ENCODE results near the gene ODC1.
"Not testable (repeated sequence)": the region's sequence is repeated elsewhere in the genome, so short reads cannot be mapped to it uniquely, and the experiment has no call there.

ODC1 gene

GRCh38 chr2:10471955-10472354, 23.8 kb upstream of the ODC1 start:
- no peaks in the 10 kb centered on the region for H3K9me3 Mint-ChIP-seq
- H3K4me3 Mint-ChIP-seq = no peak overlapping the region
- H3K36me3 Mint-ChIP-seq (ENCODE audit: low read depth) = no peaks in the 10 kb centered on the region
- no peaks in the 10 kb centered on the region for H3K4me1 Mint-ChIP-seq (ENCODE audit: low read depth)
- H3K27ac Mint-ChIP-seq = no peak overlapping the region
- H3K27me3 Mint-ChIP-seq = no peaks in the 10 kb centered on the region
- intact Hi-C loops (cut with micrococcal nuclease) = no loop called here

GRCh38 chr2:10471046-10471571, 23.0 kb upstream of the ODC1 start:
- Mint-ChIP-seq H3K4me1 (ENCODE audit: low read depth) (no peaks in the 10 kb centered on the region), H3K27ac (no peak overlapping the region), H3K9me3 (no peaks in the 10 kb centered on the region), H3K4me3 (no peak overlapping the region), H3K36me3 (ENCODE audit: low read depth) (no peaks in the 10 kb centered on the region), H3K27me3 (no peaks in the 10 kb centered on the region)
- intact Hi-C loops (cut with micrococcal nuclease) = no loop called here

- Mint-ChIP-seq H3K4me3 (no peak overlapping the region), H3K27me3 (no peaks in the 10 kb centered on the region), H3K9me3 (no peaks in the 10 kb centered on the region)
These were observed 22.0 kb upstream of the ODC1 start for GRCh38 chr2:10469955-10470608.

GRCh38 chr2:10469301-10469700, 21.2 kb upstream of the ODC1 start:
- no peaks in the 10 kb centered on the region for H3K36me3 Mint-ChIP-seq (ENCODE audit: low read depth)
- no peaks in the 10 kb centered on the region for H3K27me3 Mint-ChIP-seq
- no peaks in the 10 kb centered on the region for H3K4me1 Mint-ChIP-seq (ENCODE audit: low read depth)
- H3K9me3 Mint-ChIP-seq = no peaks in the 10 kb centered on the region
- H3K27ac Mint-ChIP-seq = no peak overlapping the region
- intact Hi-C loops (cut with micrococcal nuclease) = no loop called here
- no peak overlapping the region for H3K4me3 Mint-ChIP-seq

More at GRCh38 chr2:10469955-10470608, 22.0 kb upstream of the ODC1 start:
- Mint-ChIP-seq H3K4me1 (ENCODE audit: low read depth) (no peaks in the 10 kb centered on the region), H3K36me3 (ENCODE audit: low read depth) (no peaks in the 10 kb centered on the region), H3K27ac (no peak overlapping the region)
- intact Hi-C loops (cut with micrococcal nuclease) = no loop called here

GRCh38 chr2:10467401-10467800, 19.3 kb upstream of the ODC1 start:
- H3K27ac Mint-ChIP-seq = no peak overlapping the region
- intact Hi-C loops (cut with micrococcal nuclease) = no loop called here
- H3K4me1 Mint-ChIP-seq (ENCODE audit: low read depth) = no peaks in the 10 kb centered on the region
- no peaks in the 10 kb centered on the region for H3K27me3 Mint-ChIP-seq
- H3K4me3 Mint-ChIP-seq = no peak overlapping the region
- no peaks in the 10 kb centered on the region for H3K36me3 Mint-ChIP-seq (ENCODE audit: low read depth)
- H3K9me3 Mint-ChIP-seq = no peaks in the 10 kb centered on the region

DNA sequence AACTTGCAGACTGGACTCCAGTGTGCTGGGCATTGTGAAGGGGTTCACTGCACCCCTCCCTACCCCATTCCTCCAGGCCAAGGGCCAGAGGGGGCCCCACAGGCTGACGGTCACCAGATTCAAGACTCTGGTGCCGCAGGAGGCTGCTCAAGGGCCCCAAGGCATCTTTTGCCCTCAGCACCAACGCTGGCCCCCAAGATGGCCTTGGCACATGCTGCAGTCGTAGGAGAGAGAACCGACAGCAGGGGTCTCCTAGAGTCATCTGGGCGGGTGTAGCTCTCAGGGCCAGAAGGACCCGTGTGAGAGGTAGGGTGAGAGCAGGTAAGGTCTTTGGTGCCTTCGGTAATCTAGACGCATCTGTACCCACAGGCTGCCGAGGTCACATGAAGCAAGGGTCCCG, 18.7 kb upstream of the ODC1 start:
- Mint-ChIP-seq H3K4me1 (ENCODE audit: low read depth) (no peaks in the 10 kb centered on the region), H3K9me3 (no peaks in the 10 kb centered on the region), H3K36me3 (ENCODE audit: low read depth) (no peaks in the 10 kb centered on the region), H3K27ac (no peak overlapping the region), H3K27me3 (peaks cover under 1% of the 10 kb centered on the region), H3K4me3 (no peak overlapping the region)
- intact Hi-C loops (cut with micrococcal nuclease) = no loop called here

DNA sequence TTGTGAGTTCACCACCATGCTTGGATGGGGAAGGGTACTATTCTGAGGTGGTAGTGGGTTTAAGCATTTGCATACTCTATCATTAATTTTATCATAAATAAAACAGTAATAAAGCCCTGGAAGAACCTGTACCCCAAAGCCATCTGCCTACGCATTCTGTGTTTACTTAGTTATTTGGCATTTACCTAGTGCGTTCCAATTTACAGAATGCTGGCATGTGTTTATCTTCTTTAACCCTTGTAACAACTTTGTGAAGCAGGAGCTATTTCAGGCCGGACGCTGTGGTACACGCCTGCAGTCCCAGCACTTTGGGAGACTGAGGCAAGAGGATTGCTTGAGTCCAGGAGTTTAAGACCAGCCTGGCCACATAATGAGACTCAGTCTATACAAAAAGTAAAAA, 17.8 kb upstream of the ODC1 start:
- no peaks in the 10 kb centered on the region for H3K4me1 Mint-ChIP-seq (ENCODE audit: low read depth)

DNA sequence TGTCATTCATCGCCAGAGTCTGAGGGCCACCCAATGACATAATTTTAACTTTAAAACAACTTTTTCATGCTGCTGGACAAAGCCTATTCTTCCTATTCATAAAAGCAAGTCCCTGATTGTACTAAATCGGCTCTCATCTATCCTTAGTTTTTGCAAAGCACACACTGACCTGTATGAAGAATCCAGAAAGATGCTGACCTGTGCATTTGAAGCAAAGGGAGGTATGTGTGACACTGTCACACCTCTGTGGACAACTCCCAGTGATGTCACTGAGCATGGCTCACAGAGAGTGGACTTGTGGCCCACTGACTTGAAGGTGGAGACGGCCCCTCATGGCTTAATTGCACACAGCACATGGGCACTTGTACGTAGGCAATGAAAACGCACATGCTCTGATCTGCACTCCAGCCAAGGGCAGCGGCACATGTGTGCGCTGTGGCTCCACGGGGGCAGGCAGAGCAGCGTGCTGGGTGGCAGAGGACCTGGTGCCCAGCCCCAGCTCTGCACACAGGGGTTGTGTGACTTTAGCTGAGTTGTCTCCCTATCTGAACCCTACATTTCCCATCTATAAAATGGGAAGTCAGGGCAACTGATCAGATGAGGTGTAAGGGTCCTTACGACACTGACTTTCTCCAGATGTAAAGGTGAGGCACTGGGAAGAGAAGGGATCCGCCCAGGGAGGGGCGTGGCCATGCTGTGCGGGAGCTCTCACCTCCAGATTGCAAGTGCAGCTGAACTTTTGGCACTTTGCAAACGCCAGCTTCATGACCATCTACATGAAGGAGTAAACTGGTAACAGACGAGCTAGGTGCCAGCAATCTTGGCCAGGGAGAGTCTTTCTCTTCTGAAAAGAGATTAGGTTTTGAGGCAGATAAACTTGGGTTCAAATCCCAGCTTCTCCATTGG, 14.3 kb upstream of the ODC1 start:
- intact Hi-C loops (cut with micrococcal nuclease) = no loop called here
- Mint-ChIP-seq H3K4me3 (no peak overlapping the region), H3K27ac (no peak overlapping the region), H3K36me3 (ENCODE audit: low read depth) (no peaks in the 10 kb centered on the region), H3K4me1 (ENCODE audit: low read depth) (no peaks in the 10 kb centered on the region), H3K9me3 (no peaks in the 10 kb centered on the region), H3K27me3 (peaks cover 24% of the 10 kb centered on the region)

More for the DNA sequence above, 17.8 kb upstream of the ODC1 start:
- Mint-ChIP-seq H3K27me3 (peaks cover 4% of the 10 kb centered on the region), H3K27ac (no peak overlapping the region), H3K36me3 (ENCODE audit: low read depth) (no peaks in the 10 kb centered on the region), H3K4me3 (no peak overlapping the region), H3K9me3 (no peaks in the 10 kb centered on the region)
- intact Hi-C loops (cut with micrococcal nuclease) = no loop called here

DNA sequence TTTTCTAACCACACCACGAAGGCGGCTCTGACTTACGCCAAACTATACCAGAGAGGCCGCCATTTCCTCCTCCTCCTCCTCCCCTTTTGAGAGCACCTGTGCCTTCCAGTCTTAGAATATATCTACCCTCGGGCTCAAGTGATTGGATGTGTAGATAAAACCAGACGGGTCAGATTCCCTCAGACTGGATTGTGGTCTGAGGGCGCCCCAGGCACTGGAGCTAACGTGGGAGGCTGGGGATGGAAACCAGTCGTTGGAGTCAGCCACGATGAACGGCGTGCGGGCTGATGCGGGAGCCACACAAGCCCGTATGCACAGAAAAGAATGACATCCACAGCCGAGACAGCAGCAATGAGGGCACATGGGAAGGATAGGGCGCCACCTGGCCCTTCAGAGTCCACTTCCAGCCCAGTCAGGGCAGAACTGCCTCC, 12.3 kb upstream of the ODC1 start:
- no peaks in the 10 kb centered on the region for H3K9me3 Mint-ChIP-seq
- H3K4me1 Mint-ChIP-seq (ENCODE audit: low read depth) = no peaks in the 10 kb centered on the region
- H3K27me3 Mint-ChIP-seq = peaks cover 26% of the 10 kb centered on the region
- H3K27ac Mint-ChIP-seq = no peak overlapping the region
- no peaks in the 10 kb centered on the region for H3K36me3 Mint-ChIP-seq (ENCODE audit: low read depth)
- H3K4me3 Mint-ChIP-seq = no peak overlapping the region
- intact Hi-C loops (cut with micrococcal nuclease) = no loop called here

DNA sequence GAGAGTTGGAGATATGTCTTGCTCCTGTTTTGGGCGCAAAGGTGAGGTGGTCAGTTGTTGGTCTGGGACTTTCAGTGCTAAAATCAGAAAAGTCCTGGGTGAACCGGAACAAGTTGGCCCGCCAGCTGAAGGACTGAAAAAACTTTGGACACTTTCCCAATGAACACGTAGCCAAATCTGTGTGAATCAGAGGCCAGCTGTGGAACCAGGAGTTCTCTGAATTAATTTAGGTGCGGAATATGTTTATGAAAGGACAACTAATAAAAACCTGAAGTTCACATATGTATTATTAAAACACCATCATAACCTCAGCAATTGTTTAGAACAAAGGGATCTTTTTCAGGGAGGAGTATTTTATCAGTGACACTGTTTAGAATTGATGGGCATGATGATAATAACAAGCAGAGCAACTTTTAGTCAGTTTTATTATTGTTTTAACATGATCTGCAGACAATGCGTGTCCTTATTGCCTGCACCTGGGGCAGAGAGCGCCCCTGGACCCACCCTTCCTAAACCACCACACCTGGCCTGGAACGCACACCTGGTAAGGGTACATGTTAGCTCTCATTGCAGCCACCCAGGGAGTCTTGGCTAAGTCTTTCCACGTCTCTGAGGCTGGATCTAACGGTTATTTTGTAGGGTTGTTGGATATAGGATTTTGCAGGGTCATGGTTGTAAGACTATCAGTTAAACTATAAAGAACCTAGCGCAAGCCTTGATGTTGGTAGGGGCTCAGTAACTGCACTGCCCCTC, 9.9 kb upstream of the ODC1 start:
- Mint-ChIP-seq H3K36me3 (ENCODE audit: low read depth) (no peaks in the 10 kb centered on the region), H3K27ac (no peak overlapping the region), H3K9me3 (no peaks in the 10 kb centered on the region), H3K27me3 (peaks cover 26% of the 10 kb centered on the region), H3K4me3 (no peak overlapping the region), H3K4me1 (ENCODE audit: low read depth) (no peaks in the 10 kb centered on the region)
- intact Hi-C loops (cut with micrococcal nuclease) = no loop called here

DNA sequence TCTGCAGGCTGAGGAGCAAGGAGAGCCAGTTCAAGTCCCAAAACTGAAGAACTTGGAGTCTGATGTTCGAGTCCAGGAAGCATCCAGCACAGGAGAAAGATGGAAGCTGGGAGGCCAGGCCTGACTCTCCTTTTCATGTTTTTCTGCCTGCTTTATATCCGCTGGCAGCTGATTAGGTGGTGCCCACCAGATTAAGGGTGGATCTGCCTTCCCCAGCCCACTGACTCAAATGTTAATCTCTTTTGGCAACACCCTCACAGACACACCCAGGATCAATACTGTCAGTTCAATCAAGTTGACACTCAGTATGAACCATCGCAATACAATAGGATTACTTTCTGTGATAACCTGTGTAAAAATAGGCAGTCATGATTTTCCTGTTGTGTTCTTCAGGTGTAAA, 9.1 kb upstream of the ODC1 start:
- peaks cover 26% of the 10 kb centered on the region for H3K27me3 Mint-ChIP-seq
- H3K4me3 Mint-ChIP-seq; H3K4me1 Mint-ChIP-seq (ENCODE audit: low read depth); H3K36me3 Mint-ChIP-seq (ENCODE audit: low read depth); intact Hi-C loops (cut with micrococcal nuclease); H3K9me3 Mint-ChIP-seq; H3K27ac Mint-ChIP-seq: not testable (repeated sequence)

- Mint-ChIP-seq H3K9me3 (no peaks in the 10 kb centered on the region), H3K36me3 (ENCODE audit: low read depth) (no peaks in the 10 kb centered on the region), H3K27me3 (peaks cover 11% of the 10 kb centered on the region), H3K27ac (no peak overlapping the region), H3K4me1 (ENCODE audit: low read depth) (peaks cover 11% of the 10 kb centered on the region), H3K4me3 (no peak overlapping the region)
- intact Hi-C loops (cut with micrococcal nuclease) = no loop called here
These were observed 6.4 kb upstream of the ODC1 start for GRCh38 chr2:10454505-10454904.

- no peak overlapping the region for H3K27ac Mint-ChIP-seq
- no peaks in the 10 kb centered on the region for H3K9me3 Mint-ChIP-seq
- no peaks in the 10 kb centered on the region for H3K36me3 Mint-ChIP-seq (ENCODE audit: low read depth)
- H3K27me3 Mint-ChIP-seq = peaks cover 9% of the 10 kb centered on the region
- no peak overlapping the region for H3K4me3 Mint-ChIP-seq
- peaks cover 17% of the 10 kb centered on the region for H3K4me1 Mint-ChIP-seq (ENCODE audit: low read depth)
- intact Hi-C loops (cut with micrococcal nuclease) = no loop called here
These were observed 5.8 kb upstream of the ODC1 start for GRCh38 chr2:10453905-10454298.

Data from dendritic cell treated with granulocyte-macrophage colony-stimulating factor and Interleukin-4, amounts not matched to agents 40 ng/mL and 50 ng/mL, for 4 days (primary cell).